Hepatocyte (in vitro differentiated cells): ENCODE results near the gene ZCCHC24.

Experiments used
- EZH2 ChIP-seq: fragments of 200-600 bp; sonication (generic); IDR thresholded peaks from 2 replicates; pipeline ENCODE4 v1.6.1; 2016; ENCODE audit warnings: antibody characterized with exemption, mild to moderate bottlenecking, borderline replicate concordance
- EZH2phosphoT487 ChIP-seq: fragments of 200-600 bp; sonication (generic); IDR thresholded peaks from one replicate; pipeline ENCODE4 v1.6.1; 2018; ENCODE audit warnings: antibody characterized with exemption, mild to moderate bottlenecking, low read depth, moderate library complexity; ENCODE audit not compliant: unreplicated experiment, severe bottlenecking
- TF ChIP-seq, protein P1 (sequence below): fragments of 200-600 bp; sonication (generic); IDR thresholded peaks from 2 replicates; pipeline ENCODE4 v1.5.1; 2016; ENCODE audit warnings: antibody characterized with exemption, mild to moderate bottlenecking; ENCODE audit not compliant: poor library complexity

- TF ChIP-seq, protein P1, sequence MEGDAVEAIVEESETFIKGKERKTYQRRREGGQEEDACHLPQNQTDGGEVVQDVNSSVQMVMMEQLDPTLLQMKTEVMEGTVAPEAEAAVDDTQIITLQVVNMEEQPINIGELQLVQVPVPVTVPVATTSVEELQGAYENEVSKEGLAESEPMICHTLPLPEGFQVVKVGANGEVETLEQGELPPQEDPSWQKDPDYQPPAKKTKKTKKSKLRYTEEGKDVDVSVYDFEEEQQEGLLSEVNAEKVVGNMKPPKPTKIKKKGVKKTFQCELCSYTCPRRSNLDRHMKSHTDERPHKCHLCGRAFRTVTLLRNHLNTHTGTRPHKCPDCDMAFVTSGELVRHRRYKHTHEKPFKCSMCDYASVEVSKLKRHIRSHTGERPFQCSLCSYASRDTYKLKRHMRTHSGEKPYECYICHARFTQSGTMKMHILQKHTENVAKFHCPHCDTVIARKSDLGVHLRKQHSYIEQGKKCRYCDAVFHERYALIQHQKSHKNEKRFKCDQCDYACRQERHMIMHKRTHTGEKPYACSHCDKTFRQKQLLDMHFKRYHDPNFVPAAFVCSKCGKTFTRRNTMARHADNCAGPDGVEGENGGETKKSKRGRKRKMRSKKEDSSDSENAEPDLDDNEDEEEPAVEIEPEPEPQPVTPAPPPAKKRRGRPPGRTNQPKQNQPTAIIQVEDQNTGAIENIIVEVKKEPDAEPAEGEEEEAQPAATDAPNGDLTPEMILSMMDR: no peak
- TF ChIP-seq EZH2: no peak
- TF ChIP-seq EZH2phosphoT487: no peak
Measured at GRCh38 chr10:79492839-79493238, 47.4 kb upstream of the ZCCHC24 start.
